Endodermal cell (in vitro differentiated cells): Measurements from ENCODE around the gene ITSN1. TPM values are rescaled to one million over a fixed set of nuclear protein-coding genes. Genes with fewer than 3 reads are reported as not detected.

Source experiments
- DNase-seq: peaks from one replicate; pipeline ENCODE4 v3.0.0-alpha.2; 2017
- H3K27ac ChIP-seq: 2 replicates; pipeline ENCODE4 v1.5.1; 2013; ENCODE audit warnings: mild to moderate bottlenecking, low read depth, low read length, moderate library complexity
- H3K27me3 ChIP-seq: 2 replicates; pipeline ENCODE4 v1.6.1; 2013; ENCODE audit warnings: mild to moderate bottlenecking, low read length, moderate library complexity; ENCODE audit not compliant: insufficient read depth, control insufficient read depth, poor library complexity, severe bottlenecking
- H3K36me3 ChIP-seq: 2 replicates; pipeline ENCODE4 v1.7.0; 2013; ENCODE audit warnings: mild to moderate bottlenecking, low read length, moderate library complexity; ENCODE audit not compliant: control insufficient read depth, insufficient read depth
- H3K4me1 ChIP-seq: one replicate; pipeline ENCODE4 v1.7.0; 2013; ENCODE audit warnings: low read length; ENCODE audit not compliant: control insufficient read depth, insufficient read depth
- H3K4me3 ChIP-seq: 2 replicates; pipeline ENCODE4 v1.5.1; 2013; ENCODE audit warnings: mild to moderate bottlenecking, low read length, moderate library complexity
- H3K9ac ChIP-seq: 2 replicates; pipeline ENCODE4 v1.6.1; 2013; ENCODE audit warnings: mild to moderate bottlenecking, low read length, moderate library complexity; ENCODE audit not compliant: poor library complexity, severe bottlenecking; ENCODE audit errors: extremely low read depth
- H3K9me3 ChIP-seq: 2 replicates; pipeline ENCODE4 v1.6.1; 2013; ENCODE audit warnings: mild to moderate bottlenecking, low read length, moderate library complexity; ENCODE audit not compliant: control insufficient read depth
- H3K27ac Mint-ChIP-seq: 2 replicates; pipeline ENCODE4 v1.8.0; 2020; ENCODE audit warnings: mixed read lengths
- H3K27me3 Mint-ChIP-seq: 2 replicates; pipeline ENCODE4 v1.8.0; 2021; ENCODE audit warnings: mild to moderate bottlenecking, mixed read lengths; ENCODE audit not compliant: insufficient read depth
- H3K36me3 Mint-ChIP-seq: 2 replicates; pipeline ENCODE4 v1.8.0; 2020; ENCODE audit warnings: low read depth, mixed read lengths
- H3K4me1 Mint-ChIP-seq: 2 replicates; pipeline ENCODE4 v1.8.0; 2020; ENCODE audit warnings: mixed read lengths
- H3K4me3 Mint-ChIP-seq: 2 replicates; pipeline ENCODE4 v1.8.0; 2020; ENCODE audit warnings: mild to moderate bottlenecking, moderate library complexity, mixed read lengths
- H3K9me3 Mint-ChIP-seq: 2 replicates; pipeline ENCODE4 v1.8.0; 2020; ENCODE audit warnings: mild to moderate bottlenecking, mixed read lengths
- CTCF ChIP-seq: fragments of 200-600 bp; sonication (generic); conservative IDR thresholded peaks from 2 replicates; pipeline ENCODE4 v1.5.0; 2021; ENCODE audit warnings: antibody characterized with exemption, mild to moderate bottlenecking
- WGBS, 2 experiments: methylation state at CpG; one replicate each; pipeline versions ENCODE4 v1.1.5 to v1.1.7; 2013; ENCODE audit warnings: missing lambda C conversion rate in 2 of 2, mixed read lengths in 1 of 2; ENCODE audit not compliant: insufficient coverage in 1 of 2, insufficient read length in 1 of 2; 5-methylcytosine and 5-hydroxymethylcytosine counted together
- long read RNA-seq, 4 experiments: library from polyadenylated mRNA in 2 of 4; library from RNA in 1 of 4; library from capped mRNA in 1 of 4; stranded (forward) in 3 of 4; unstranded in 1 of 4; transcript quantifications; one replicate each; pipeline ENCODE4 v2.0.0, GENCODE V29; 2020 to 2021; ENCODE audit warnings: inconsistent platforms in 1 of 4
- polyA plus RNA-seq, 2 experiments: library from polyadenylated mRNA; stranded (reverse); fragments of 50-300 nt; gene quantifications; one replicate each; pipeline ENCODE4 v1.2.3, GENCODE V29; 2013
- total RNA-seq, 2 donors: library from RNA; stranded (reverse); fragmentation: NEBNext Ultra II Directional in 1 of 2; extraction: Animal tissue kit (Norgen Biotek cat#: 25700) in 1 of 2; gene quantifications; 2 replicates in 1 of 2; 3 replicates in 1 of 2; pipeline ENCODE4 v1.2.1, GENCODE V29; 2021

The ITSN1 gene
- total RNA-seq: 100 to 1,000 TPM in 1 of 2 donors, 10 to 100 TPM in 1; 89.6 to 104 TPM
- polyA plus RNA-seq (2013, experiment 1 of 2): 65.1 TPM
- 69.4 TPM for polyA plus RNA-seq (2013, experiment 2 of 2)
- long read RNA-seq, experiment 1, partial matches to known transcripts: 16 of 32 reads
- long read RNA-seq, experiment 1, other reads (novel, unspliced or antisense): 15 of 32 reads
- long read RNA-seq, experiment 2, full-length matches to known transcripts: 61 of 121 reads
- long read RNA-seq, experiment 2, partial matches to known transcripts: 27 of 121 reads
- long read RNA-seq, experiment 2, other reads (novel, unspliced or antisense): 33 of 121 reads
- long read RNA-seq, experiment 3, full-length matches to known transcripts: 8 of 246 reads
- long read RNA-seq, experiment 3, partial matches to known transcripts: 209 of 246 reads
- long read RNA-seq, experiment 3, other reads (novel, unspliced or antisense): 29 of 246 reads
- long read RNA-seq, experiment 4, partial matches to known transcripts: 26 of 32 reads
- long read RNA-seq, experiment 4, other reads (novel, unspliced or antisense): 5 of 32 reads

DNA sequence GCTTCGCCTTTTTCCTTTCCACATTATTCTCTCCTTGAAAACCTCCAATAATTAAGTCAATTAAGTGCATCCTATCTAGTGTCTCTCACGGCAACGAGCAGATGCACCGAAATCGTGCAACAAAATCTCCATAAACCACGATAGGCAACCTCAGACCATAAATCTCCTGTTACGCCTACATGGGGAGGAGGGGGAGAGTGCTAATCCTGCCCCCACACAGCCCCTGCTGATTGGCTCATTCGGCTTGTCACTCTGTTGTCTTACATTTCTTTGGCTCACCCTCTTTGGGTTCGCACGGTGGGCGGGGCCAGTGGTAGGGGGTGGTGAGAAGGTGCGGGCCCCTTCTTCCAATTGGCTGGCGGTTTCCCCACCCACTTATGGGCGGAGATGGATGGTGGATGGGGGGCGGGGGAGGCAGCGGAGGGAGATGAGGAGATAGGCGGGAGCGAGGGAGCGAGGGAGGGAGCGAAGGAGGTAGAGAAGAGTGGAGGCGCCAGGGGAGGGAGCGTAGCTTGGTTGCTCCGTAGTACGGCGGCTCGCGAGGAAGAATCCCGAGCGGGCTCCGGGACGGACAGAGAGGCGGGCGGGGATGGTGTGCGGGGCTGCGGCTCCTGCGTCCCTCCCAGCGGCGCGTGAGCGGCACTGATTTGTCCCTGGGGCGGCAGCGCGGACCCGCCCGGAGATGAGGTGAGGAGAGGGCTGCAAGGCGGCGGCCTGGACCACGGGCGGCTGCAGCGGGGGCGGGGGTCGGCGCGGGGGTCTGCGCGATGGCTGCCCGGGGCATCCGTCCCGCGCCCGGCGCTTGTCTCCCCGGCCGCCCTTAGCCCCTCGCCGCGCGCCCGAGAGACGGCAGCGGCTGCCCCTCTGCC is at the start of gene ITSN1:
TSS of gene ITSN1 (plus strand) at position 475 of the 869 bp plus-strand sequence. CDS start 76,328 bp downstream, outside the sequence.
- TF ChIP-seq CTCF: no peak
- Mint-ChIP-seq H3K27ac (peak within 1 kb of the TSS; percentile 95), H3K4me1 (peaks cover 21% of the 10 kb centered on the region), H3K9me3 (no peaks in the 10 kb centered on the region), H3K4me3 (peak within 1 kb of the TSS; percentile 88), H3K27me3 (no peaks in the 10 kb centered on the region), H3K36me3 (peaks cover 6% of the 10 kb centered on the region)
- Histone ChIP-seq H3K9ac (peak within 1 kb of the TSS; percentile 83), H3K4me3 (peak within 1 kb of the TSS; percentile 95), H3K36me3 (peaks cover 8% of the 10 kb centered on the region), H3K27me3 (no peaks in the 10 kb centered on the region), H3K27ac (peak within 1 kb of the TSS; percentile 90), H3K9me3 (no peaks in the 10 kb centered on the region), H3K4me1 (peaks cover 8% of the 10 kb centered on the region)
- peak; percentile 100 for DNase-seq
- WGBS, 2 experiments: 0 to 1% methylated on average over 14 to 70 of the region's 71 CpGs

GRCh38 chr21:33598051-33598450 is 44.2 kb upstream of the ITSN1 start:
- H3K27ac ChIP-seq: no peak overlapping the region
- H3K36me3 ChIP-seq: peaks cover 67% of the 10 kb centered on the region
- no peak for DNase-seq
- H3K27me3 Mint-ChIP-seq: no peaks in the 10 kb centered on the region
- peaks cover 35% of the 10 kb centered on the region for H3K36me3 Mint-ChIP-seq
- no peaks in the 10 kb centered on the region for H3K9me3 Mint-ChIP-seq
- H3K4me1 Mint-ChIP-seq: no peaks in the 10 kb centered on the region
- no peak overlapping the region for H3K4me3 Mint-ChIP-seq
- H3K27ac Mint-ChIP-seq: no peak overlapping the region
- H3K9me3 ChIP-seq: no peaks in the 10 kb centered on the region
- no peaks in the 10 kb centered on the region for H3K27me3 ChIP-seq
- WGBS, 2 experiments: 100% methylated on average over 1 of the region's 1 CpG; no CpG with 5 or more reads in 1 of the 2 experiments
- no peak for TF ChIP-seq CTCF
- H3K9ac ChIP-seq: no peak overlapping the region
- H3K4me3 ChIP-seq: no peak overlapping the region
- H3K4me1 ChIP-seq: no peaks in the 10 kb centered on the region

DNA sequence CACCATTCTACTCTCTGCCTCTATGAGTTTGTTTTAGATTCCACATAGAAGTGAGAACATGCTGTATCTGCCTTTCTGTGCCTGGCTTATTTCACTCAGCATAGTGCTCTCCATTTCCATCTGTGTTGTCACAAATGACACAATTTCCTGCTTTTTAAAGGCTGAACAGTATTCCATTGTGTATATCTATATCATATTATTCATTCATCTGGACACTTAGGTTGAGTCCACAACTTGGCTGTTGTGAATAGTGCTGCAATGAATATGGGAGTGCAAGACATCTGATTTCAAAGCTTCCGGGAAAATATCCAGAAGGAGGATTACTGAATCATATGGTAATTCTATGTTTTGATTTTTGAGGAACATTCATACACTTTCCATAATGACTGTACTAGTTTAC is 33.7 kb upstream of the ITSN1 start:
- no peak overlapping the region for H3K4me3 ChIP-seq
- H3K36me3 ChIP-seq: peaks cover 44% of the 10 kb centered on the region
- 82% methylated on average over 1 of the region's 1 CpG; no CpG with 5 or more reads in 1 of the 2 experiments for WGBS, 2 experiments
- Mint-ChIP-seq H3K4me3 (no peak overlapping the region), H3K27me3 (no peaks in the 10 kb centered on the region), H3K27ac (no peak overlapping the region), H3K4me1 (no peaks in the 10 kb centered on the region), H3K36me3 (peaks cover 16% of the 10 kb centered on the region), H3K9me3 (no peaks in the 10 kb centered on the region)
- no peak for TF ChIP-seq CTCF
- H3K4me1 ChIP-seq: no peaks in the 10 kb centered on the region
- no peak for DNase-seq
- H3K27me3 ChIP-seq: no peaks in the 10 kb centered on the region
- H3K9me3 ChIP-seq: no peaks in the 10 kb centered on the region
- no peak overlapping the region for H3K9ac ChIP-seq
- no peak overlapping the region for H3K27ac ChIP-seq
